GM10248 (cell line): ENCODE measurements around the gene COL9A2.

Source experiments
- CTCF ChIA-PET: fragments of 300-600 bp; sonication (Branson Sonifier 250); formaldehyde crosslinking; extraction: SDS; loops from one replicate; lab custom pipeline; 2021; ENCODE audit warnings: antibody characterized with exemption; lab: Yijun Ruan, JAX
- POLR2A ChIA-PET: fragments of 350-650 bp; sonication (Branson Sonifier 250); formaldehyde crosslinking; extraction: SDS; loops from one replicate; lab custom pipeline; 2020; ENCODE audit warnings: antibody characterized with exemption; lab: Yijun Ruan, JAX
- DNase-seq: peaks from one replicate; pipeline ENCODE4 v3.0.0; 2012; ENCODE audit errors: extremely low spot score
- TF ChIP-seq, protein P1 (sequence below): IDR thresholded peaks from 2 replicates; pipeline ENCODE4 v1.5.1; 2012; ENCODE audit warnings: mild to moderate bottlenecking, low read depth; ENCODE audit errors: extremely low read depth, missing control alignments, control extremely low read depth

The COL9A2 gene

DNA sequence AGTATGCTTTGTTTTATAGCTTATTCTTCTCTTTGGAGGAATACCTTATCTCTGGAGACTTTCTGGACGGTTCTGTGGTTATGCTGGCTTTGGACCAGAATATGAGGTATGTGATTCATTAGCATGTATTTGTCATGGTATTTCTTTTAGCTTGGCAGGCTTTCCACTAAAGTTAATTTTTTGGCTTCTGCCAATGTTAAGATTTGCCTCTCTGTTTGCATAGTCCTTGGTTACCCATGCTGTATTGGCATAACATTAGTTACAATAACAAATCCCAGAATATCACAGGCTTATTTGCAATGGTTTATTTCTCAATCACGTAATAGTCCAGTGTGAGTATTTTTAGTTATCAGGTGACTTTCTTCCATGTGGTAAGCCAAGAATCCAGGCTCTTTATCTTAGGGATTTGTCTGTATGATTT lies 49.3 kb downstream of the COL9A2 start:
- TF ChIP-seq, protein P1, sequence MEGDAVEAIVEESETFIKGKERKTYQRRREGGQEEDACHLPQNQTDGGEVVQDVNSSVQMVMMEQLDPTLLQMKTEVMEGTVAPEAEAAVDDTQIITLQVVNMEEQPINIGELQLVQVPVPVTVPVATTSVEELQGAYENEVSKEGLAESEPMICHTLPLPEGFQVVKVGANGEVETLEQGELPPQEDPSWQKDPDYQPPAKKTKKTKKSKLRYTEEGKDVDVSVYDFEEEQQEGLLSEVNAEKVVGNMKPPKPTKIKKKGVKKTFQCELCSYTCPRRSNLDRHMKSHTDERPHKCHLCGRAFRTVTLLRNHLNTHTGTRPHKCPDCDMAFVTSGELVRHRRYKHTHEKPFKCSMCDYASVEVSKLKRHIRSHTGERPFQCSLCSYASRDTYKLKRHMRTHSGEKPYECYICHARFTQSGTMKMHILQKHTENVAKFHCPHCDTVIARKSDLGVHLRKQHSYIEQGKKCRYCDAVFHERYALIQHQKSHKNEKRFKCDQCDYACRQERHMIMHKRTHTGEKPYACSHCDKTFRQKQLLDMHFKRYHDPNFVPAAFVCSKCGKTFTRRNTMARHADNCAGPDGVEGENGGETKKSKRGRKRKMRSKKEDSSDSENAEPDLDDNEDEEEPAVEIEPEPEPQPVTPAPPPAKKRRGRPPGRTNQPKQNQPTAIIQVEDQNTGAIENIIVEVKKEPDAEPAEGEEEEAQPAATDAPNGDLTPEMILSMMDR: no peak
- no peak for DNase-seq
- ChIA-PET CTCF (interaction anchor here (1.6 to 2.0 kb wide), 2 partner anchors 8 to 27 kb away, joined by 3 to 5 read pairs; no protein-coding TSS in a partner anchor), POLR2A (no interaction called here)

DNA sequence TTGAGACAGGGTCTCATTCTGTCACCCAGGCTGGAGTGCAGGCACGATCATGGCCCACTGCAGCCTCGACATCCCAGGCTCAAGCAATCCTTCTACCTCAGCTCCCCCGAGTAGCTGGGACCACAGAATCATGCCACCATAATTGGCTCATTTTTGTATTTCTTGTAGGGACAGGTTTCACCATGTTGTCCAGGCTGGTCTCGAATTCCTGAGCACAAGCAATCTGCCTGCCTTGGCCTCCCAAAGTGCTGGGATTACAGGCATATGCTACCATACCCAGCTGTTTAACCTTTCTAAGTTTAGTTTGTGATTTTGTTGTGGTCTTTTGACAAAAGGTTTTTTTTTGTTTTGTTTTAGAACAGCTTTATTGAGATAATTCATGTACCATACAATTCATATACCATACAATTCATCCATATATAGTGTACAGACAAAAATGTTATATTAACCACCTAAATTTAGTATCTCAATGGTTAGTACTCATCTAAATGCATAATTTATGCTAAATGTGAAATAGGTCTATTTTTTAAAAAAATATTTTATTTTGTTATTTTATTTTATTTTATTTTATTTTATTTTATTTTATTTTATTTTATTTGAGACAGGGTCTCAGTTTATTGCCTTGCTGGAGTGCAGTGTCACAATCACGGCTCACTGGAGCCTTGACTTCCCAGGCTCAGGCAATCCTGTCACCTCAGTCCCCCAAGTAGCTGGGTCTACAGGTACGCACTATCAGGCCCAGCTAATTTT lies 50.1 kb downstream of the COL9A2 start:
- DNase-seq: no peak
- ChIA-PET POLR2A (interaction anchor here (0.6 kb wide), 1 partner anchor 32 kb away, joined by 11 read pairs; no protein-coding TSS in a partner anchor), CTCF (interaction anchor here (0.9 to 2.0 kb wide), 8 partner anchors 9 to 138 kb away, joined by 3 to 6 read pairs (median 4); no protein-coding TSS in a partner anchor)
- TF ChIP-seq, protein P1: no peak

DNA sequence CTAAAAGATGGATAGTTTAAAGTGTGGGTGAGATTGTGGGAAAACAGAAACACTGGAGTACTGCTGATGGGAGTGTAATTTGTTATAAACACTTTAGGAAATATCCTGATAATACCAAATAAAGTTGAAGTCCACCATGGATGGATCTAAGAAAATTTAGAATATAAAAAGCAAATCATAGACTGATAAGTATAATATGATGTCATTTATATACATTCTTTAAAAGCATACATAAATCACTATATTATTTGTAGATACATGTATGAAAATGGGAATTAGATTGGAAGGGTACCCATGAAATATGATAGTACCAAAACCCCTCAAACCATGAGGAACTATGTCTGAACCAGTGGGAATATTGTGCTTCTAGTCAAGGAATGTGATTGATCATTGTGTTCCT lies 51.2 kb downstream of the COL9A2 start:
- no peak for DNase-seq
- CTCF ChIA-PET: interaction anchor here (1.0 to 2.0 kb wide), 7 partner anchors 10 to 122 kb away, joined by 3 to 6 read pairs (median 5); no protein-coding TSS in a partner anchor
- POLR2A ChIA-PET: no interaction called here
- TF ChIP-seq, protein P1: no peak

DNA sequence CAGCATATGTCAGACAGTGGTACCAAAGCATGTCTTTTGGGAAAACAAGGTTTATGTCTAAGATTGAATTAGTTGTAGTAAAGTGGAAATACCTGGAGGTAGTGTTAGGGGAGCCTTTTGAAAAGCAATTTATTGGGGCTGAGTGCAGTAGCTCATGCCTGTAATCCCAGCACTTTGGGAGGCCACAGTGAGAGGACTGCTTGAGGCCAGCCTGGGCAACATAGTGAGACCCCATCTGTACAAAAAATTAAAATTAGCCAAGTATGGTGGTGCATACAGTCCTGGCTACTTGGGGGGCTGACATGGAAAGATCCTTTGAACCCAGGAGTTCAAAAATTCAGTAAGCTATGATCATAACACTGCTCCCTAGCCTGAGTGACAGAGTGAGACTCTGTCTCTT lies 51.8 kb downstream of the COL9A2 start:
- TF ChIP-seq, protein P1: no peak
- DNase-seq: no peak
- ChIA-PET CTCF (interaction anchor here (1.0 to 2.0 kb wide), 5 partner anchors 26 to 122 kb away, joined by 3 to 6 read pairs (median 5); no protein-coding TSS in a partner anchor), POLR2A (no interaction called here)

DNA sequence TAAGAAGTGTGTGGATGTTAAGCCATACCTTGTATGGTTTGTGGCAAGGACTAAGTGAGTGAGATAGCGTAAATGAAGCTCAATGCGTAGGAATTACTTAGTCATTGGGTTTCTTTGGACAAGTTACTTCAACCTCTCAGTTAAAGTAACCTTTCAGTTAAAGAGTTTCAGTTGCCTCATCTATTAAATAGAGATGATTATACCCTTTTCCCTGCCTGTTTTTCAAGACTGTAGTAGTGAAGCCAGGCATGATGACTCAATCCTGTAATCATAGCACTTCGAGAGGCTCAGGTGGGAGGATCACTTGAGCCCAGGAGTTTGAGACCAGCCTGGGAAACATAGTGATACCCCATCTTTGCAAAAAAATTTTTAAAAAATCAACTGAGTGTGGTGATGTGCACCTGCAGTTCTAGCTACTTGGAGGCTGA lies 52.7 kb downstream of the COL9A2 start:
- ChIA-PET CTCF (interaction anchor here (0.9 to 1.7 kb wide), 5 partner anchors 10 to 140 kb away, joined by 3 to 5 read pairs (median 3); no protein-coding TSS in a partner anchor), POLR2A (no interaction called here)
- TF ChIP-seq, protein P1: no peak
- no peak for DNase-seq

DNA sequence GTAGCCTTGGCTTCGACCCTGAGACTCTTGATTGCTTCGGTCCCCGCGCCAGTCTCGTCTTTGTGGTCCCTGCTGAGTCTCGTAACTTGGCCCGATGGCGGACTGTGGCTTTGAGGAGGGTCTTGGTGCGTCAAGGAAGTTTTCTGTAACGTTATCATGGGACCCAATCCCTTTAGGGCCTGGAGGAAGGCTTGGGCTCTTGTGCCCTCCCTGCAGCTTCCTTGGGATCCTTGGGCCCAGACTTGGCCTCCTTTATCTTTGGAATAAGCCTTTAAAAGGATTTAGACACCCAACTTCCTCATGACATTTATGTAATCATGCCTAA lies 58.7 kb downstream of the COL9A2 start:
- no peak for DNase-seq
- CTCF ChIA-PET: interaction anchor here (1.0 to 1.3 kb wide), 2 partner anchors 11 to 58 kb away, joined by 3 to 4 read pairs; no protein-coding TSS in a partner anchor
- POLR2A ChIA-PET: no interaction called here
- TF ChIP-seq, protein P1: no peak
